HG03095 (cell line): ENCODE measurements around the gene YWHAE.
"Not testable (repeated sequence)": the region's sequence is repeated elsewhere in the genome, so short reads cannot be mapped to it uniquely, and the experiment has no call there.

ENCODE experiments used
- ATAC-seq: cut with Tn5 transposase; IDR thresholded peaks from one replicate; pipeline ENCODE4 v1.9.1; 2021; ENCODE audit warnings: moderate library complexity; ENCODE audit not compliant: unreplicated experiment

The YWHAE gene

DNA sequence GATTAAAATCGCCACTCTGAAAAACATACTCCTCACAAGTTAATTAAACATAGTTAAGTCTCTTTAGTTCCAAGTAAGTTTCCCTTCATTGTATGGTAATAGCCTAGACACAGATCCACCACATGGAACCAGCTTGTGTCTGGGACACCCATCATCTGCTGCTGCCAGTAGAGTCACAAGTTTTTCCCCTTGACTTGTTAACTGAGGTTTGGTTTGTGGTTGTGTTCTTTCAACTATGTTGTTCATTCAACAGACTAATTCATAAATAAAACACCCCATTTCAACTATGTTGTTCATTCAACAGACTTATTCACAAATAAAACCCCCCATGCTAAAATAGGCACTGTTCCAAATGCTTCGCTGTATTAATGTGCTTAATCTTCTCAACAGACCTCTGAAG, 24.4 kb downstream of the YWHAE start:
- no peak for ATAC-seq

DNA sequence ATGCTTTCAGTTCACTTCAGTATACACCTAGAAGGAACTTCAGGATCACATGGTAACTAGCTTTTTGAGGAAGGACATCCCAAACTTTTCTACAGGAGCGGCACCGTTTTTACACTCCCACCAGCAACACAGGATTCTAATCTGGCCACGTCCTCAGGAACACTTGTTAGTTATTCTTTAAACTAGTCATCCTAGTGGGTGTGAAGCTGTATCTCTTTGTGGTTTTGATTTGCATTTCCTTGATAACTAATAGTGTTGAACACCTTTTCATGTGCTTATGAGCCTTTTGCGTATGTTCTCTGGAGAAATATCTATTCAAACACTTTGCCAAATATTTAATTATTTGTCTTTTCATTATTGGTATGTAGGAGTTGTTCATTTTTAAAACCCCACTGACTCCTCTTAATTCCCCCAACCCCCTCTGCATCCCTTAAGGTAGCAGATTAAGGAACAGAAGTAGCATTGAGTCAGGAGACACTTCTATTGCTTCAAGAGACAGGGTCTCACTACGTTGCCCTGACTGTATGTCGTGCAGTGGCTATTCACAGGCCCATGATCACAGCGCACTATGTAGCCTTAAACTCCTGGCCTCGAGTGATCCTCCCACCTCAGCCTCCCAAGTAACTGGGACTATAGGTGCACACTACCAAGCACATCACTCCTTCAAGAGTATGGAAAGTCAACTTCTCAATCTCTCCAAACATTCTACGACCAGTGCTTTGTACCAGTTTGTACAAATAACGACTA, 25.4 kb downstream of the YWHAE start:
- ATAC-seq, result no peak

DNA sequence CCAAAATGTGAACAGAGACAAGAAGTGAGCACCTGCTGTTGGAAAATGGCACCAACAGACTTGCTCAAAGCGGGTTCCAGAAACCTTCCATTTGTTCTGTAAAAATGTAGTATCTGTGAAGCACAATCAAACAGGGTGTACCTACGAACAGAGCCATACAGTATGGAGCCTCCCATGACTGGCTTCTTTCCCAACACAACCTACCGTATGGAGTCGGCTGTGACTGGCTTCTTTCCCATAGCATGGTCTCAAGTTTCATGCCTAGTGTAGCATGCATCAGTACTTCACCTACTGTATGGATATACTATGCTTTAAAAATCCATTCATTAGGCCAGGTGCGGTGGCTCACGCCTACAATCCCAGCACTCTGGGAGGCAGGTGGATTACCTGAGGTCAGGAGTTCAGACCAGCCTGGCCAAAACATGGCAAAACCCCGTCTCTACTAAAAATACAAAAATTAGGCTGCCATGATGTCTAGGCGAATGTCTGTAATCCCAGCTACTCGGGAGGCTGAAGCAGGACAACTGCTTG, 26.2 kb downstream of the YWHAE start:
- no peak for ATAC-seq

DNA sequence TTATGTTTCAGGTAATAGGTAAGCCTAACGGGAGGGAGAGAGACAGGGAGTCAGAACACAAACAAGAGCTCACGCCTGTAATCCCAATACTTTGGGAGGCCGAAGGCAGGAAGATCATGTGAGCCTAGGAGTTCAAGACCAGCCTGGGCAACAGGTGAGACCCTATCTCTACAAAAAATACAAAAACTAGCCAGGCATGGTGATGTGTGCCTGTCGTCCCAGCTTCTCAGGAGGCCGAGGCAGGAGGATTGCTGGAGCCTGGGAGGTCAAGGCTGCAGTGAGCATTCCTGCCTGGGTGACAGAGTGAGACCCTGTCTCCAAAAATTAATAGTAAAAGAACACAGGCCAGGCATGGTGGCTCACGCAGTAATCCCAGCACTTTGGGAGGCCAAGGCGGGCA, 27.4 kb downstream of the YWHAE start:
- ATAC-seq, result no peak

DNA sequence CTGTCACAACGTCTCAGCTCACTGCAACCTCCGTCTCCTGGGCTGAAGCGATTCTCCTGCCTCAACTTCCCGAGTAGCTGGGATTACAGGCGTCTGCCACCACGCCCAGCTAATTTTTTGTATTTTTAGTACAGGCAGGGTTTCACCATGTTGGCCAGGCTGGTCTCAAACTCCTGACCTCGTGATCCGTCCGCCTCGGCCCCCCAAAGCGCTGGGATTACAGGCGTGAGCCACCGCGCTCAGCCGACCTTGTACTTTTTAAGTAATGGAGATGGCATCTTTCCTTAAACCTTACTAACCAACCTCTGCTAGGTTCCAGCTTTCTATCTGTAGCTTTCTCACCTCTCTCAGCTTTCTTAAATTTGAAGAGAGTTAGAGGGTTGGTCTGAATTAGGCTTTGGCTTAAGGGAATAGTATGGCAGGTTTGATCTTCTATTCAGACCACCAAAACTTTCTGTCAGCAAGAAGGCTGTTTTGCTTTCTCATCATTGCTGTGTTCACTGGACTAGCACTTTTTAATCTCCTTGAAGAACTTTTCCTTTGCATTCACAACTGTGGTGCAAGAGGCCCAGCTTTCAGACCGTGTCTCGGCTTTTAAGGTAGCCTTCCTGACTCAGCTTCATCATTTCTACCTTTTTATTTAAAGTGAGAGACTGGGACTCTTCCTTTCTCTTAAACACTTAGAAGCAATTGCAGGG, 28.0 kb downstream of the YWHAE start:
- ATAC-seq, result no peak

DNA sequence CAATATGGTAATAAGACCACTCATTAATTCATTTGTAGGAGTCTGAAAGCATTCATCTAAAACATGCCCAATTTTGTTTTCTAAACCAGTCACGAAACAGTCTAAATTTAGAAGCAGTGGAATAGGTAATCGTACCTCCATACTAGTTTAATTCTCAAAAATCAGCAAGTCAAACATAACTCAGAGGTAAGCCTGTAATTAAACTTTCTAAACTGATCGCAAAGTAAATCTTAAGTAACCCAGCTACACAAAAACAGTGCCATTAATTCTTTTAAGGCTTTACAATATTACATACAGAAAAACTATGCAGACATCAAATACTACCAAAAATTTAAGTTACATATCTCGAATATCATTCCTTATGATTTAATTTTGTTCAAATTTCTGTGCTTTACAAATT, 31.4 kb downstream of the YWHAE start:
- no peak for ATAC-seq

DNA sequence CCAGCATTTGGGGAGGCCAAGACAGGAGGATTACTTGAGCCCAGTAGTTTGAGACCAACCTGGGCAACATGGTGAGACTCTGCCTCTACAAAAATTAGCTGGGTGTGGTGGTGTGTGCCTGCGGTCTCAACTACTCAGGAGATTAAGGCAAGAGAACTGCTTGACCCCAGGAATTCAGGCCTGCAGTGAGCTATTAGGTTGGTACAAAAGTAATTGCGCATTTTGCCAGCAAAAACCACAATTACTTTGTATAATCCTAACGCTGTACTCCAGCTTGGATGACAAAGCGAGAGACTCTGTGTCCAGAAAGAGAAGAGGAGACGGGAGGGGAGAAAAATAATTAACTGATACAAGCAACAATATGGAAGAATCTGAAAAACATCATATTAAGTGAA, 32.7 kb downstream of the YWHAE start:
- no peak for ATAC-seq

DNA sequence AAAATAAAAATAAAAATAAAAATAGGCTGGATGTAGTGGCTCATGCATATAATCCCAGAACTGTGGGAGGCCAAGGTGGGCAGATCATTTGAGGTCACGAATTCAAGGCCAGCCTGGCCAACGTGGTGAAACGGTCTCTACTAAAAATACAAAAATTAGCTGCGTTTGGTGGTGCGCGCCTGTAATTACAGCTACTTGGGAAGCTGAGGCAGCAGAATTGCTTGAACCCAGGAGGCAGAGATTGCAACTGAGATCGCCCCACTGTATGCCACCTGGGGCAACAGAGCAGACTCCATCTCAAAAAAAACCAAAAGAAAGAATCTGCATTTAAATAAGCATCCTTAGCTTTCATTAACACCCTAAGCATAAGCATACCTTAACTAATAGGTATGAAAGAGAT, 33.8 kb downstream of the YWHAE start:
- ATAC-seq, result no peak

DNA sequence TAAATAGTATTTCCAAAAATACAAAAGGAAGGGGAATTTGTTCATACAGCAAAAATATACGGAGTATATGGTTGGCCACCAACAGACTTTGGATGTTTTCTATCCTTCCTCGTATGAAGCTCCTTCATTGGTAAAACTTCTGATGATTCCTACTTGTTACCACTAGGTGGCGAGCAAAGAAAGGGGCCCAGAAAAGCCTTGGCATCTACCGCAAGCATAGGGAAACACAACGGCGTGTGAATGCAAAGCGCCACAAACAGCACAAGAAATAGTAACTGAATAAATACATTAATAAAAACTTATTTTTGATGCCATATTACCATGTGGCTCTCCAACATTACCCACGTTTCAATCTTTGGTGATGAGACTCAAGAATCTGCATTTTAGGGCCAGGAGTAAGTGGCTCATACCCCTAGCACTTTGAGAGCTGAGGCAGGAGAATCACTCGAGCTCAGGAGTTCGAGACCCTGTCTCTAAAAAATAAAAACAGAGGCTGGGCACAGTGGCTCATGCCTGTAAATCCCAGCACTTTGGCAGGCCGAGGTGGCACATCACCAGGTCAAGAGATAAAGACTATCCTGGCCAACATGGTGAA, 34.5 kb downstream of the YWHAE start:
- ATAC-seq, result no peak

DNA sequence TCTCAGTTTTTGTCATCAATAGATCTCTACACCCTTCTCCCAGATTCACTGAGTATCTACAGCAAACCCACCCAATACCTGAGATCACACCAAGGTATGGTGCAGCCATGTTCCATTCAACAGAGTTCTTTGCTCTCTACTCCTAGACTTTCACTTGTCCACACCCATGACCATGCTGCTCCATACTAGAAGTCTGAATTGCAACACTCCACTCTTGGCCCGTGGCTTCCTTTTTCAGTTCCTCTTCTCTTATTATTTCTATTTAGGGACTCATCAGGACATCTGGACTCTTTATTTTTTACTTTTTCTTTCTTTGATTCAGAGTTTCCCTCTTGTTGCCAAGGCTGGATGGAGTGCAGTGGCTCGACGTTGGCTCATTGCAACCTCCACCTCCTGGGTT, 37.1 kb downstream of the YWHAE start:
- no peak for ATAC-seq

DNA sequence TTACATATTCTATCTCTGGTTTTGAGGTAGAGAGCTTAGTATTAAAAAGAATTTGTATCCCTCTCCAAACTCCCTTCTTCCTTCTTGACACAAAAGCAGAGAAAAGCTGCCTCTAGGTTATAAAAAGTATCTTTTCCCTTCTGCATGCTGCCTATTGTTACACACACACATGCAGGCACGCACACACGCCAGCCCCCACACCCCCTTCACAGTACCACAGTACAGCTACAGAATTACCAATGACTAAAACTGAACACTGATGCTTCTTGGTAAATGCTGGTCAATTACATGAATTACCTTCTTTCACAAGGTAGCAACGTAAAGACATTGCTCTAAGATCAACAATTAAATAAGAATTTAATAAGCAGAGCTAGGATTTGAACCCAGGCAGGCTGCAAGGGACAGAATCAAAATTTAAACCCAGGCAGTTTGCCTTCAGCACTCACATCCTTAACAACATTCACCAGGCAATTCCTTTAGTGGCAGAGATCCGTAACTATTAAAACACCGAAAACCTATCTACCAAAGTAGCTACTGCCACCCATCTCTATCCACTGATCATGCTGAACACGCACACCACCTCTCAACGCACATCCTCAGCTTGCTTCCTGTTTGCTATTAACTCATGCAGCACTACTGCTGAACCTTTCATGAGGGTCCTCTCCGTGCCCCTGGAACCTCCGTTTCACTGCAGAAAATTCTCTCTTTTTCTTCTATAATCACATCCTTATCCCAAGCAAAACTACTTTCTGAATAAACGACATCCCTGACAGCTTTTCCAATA, 37.8 kb downstream of the YWHAE start:
- ATAC-seq, result no peak

DNA sequence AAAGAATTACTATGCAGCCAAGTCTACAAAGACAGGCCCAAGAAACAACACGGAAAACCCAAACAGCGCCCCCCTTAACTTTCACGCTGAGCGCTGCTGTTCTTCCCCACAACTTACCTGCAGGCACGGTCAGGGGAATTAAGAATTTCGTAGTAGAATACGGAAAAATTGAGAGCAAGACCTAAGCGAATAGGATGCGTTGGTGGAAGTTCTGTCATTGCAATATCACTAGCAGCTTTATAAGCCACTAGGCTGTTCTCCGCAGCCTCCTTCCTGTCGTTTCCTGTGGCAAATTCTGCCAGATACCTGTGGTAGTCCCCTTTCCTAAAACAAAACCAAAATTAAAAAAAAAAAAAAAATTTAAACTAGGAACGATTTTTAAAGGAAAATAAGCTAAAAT, 39.0 kb downstream of the YWHAE start:
- ATAC-seq, result no peak

DNA sequence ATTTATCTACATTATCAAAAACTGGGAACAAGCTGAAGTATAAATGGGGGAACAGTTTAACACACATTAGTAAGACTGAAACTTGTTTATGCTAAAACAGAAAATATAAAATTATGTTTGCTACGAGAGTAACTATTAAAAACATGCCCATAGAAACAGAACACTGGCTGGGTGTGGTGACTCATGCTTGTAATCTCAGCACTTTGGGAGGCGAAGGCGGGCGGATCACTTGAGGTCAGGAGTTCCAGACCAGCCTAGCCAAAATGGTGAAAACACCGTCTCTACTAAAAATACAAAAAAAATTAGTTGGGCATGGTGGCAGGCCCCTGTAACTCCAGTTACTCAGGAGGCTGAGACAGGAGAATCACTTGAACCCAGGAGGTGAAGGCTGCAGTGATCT, 39.7 kb downstream of the YWHAE start:
- ATAC-seq, result not testable (repeated sequence)

DNA sequence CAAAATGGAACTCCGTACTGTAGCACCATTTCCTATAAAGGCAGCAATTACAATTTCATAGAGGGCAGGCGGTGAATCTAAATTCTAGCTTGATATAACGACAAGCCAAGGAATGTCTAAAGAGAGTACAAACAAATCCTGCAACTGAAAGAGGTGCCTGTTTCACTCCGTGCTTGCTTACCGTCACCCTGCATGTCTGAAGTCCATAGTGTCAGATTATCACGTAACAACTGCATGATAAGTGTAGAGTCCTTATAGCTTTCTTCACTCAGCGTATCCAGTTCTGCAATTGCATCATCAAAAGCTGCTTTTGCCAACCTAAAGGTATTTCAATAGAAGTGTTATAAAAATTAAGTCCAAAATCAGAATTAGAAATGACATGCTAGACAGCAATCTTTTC, 46.0 kb downstream of the YWHAE start:
- no peak for ATAC-seq

DNA sequence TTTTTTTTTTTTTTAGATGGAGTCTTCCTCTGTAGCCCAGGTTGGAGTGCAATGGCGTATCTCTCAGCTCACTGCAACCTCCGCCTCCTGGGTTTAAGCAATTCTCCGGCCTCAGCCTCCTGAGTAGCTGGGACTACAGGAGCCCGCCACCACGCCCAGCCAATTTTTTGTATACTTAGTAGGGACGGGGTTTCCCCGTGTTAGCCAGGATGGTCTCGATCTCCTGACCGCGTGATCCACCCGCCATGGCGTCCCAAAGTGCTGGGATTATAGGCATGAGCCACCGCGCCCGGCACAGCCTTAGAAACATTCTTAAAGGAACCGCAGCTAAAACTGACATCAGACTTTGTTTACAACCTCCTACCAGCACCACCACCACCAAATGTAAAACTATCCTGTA, 47.5 kb downstream of the YWHAE start:
- ATAC-seq, result not testable (repeated sequence)

DNA sequence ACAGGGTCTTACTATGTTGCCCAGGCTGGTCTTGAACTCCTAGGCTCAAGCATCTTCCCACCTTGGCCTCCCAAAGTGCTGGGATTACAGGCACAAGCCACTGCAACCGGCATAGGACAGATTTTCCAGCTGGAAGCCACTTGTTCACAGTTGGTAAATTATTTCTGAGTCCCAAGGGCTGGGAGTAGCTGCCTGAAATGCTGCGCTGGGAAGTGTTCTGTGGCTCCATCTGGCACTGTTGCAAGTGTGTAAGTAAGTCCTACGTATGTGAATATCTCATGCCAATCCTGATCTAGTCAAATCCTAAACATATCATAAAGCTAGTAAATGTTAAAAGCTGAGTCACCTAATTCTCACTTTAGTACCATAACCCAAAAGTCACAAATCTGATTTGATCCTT, 48.1 kb downstream of the YWHAE start:
- ATAC-seq, result no peak

DNA sequence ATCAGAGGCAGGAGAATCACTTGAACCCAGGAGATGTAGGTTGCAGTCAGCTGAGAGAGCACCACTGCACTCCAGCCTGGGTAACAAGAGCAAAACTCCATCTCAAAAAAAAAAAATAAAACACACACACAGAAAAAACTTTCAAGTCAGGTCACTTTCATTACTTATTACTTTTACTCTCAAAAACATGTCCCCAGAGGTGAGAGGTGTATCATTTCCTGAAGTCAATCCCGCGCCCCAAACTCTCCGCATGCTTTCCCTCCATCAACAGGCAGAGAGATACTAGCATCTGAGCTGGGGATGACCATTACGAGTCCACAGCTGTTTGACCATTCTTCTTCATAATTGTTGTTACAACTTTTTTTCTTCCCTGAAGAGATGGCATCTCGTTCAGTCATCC, 48.7 kb downstream of the YWHAE start:
- ATAC-seq, result no peak

DNA sequence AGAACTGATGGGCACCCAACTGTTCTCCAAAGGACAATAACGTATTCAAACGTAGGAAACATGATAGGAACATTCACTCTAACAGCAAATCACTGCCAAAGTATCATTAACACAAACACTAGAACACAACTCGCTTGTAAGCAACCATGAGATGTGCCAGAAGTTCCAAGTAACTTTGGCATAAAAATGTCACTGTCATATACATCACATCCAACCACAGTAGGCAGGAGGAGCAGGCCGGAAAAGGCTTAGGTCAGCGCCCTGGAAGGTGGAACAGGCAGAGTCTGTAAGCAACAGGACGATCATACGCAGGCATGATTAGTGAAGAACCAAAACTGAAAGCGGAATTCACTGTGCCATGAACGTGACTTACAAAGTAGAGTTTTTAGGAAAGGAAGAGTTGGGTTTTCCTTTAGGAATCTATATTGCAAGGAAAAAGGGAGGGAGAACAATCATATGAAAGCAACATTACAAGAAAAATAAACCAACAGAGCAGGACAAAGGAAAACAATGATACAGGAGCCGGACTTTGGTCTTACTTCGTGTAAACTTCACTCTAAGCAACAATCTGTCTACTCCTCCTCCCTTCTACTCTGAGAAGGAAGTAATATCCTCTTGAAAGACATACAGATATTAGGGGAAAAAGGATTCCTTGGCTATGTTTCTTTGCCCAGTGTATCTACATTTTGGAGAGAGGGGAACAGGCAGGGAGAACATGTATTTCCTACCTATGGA, 52.3 kb downstream of the YWHAE start:
- no peak for ATAC-seq

DNA sequence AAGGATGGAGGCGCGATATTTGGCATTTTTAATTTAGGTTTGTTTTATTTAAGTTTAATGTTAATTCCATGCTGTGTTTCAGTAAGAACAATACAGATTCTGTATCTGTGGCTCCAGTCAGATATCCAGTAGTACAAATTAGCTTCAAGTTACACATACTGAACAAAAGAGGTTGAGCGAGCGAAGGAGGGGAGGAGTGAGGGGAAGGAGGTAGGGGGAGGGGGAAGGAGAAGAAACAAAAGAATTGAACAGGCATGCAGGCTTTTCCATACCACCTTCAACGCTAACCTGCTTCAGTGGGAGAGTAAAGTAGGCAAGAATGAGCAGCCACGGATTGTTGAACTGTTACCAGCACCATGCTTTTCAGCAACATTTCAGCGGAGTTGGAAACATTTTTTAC, 55.5 kb downstream of the YWHAE start:
- ATAC-seq, result no peak

DNA sequence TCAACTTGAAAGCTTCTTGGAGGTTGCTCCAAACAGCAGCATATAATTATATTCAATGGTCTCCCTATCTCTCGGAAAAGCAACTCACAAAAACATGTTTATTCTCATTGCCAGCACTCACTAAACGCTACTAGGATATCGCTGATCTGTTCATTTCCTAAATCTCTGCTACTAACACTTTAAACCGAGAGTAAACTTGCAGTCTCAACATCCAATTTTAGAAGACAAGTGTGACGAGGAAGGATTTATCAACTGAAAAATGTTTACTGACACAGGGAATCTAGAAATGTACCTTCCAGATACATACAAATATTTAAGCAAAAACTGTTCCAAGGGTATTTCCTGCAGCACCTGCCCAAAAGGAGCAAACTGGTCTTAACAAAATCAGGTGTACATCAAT, 56.5 kb downstream of the YWHAE start:
- no peak for ATAC-seq

DNA sequence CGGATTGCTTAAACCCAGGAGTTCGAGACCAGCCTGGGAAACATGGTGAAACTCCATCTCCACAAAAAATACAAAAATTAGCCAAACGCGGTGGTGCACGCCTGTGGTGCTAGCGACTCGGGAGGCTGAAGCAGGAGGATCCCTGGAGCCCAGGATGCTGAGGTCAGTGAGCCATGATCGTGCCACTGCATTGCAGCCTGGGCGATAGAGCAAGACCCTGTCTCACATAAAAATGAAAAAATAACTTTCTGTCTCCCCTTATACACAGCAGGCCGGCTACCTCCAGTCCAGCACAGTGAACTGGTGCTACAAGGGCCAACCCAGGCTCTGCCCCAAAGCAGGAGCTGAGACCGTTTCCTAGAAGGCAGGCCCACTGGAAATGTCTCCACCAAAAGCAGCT, 59.7 kb downstream of the YWHAE start:
- ATAC-seq, result no peak
